Measurements from ENCODE around the gene DUSP19. TPM values are rescaled to one million over a fixed set of nuclear protein-coding genes. Genes with fewer than 3 reads are reported as not detected.

Gene DUSP19
- total and polyA plus RNA-seq, 10 of the 15 experiments (the other 5 are each of a cell fraction or from before 2014, with no cell fraction given) = 0.16 to 1.7 (median 0.57) TPM

DNA sequence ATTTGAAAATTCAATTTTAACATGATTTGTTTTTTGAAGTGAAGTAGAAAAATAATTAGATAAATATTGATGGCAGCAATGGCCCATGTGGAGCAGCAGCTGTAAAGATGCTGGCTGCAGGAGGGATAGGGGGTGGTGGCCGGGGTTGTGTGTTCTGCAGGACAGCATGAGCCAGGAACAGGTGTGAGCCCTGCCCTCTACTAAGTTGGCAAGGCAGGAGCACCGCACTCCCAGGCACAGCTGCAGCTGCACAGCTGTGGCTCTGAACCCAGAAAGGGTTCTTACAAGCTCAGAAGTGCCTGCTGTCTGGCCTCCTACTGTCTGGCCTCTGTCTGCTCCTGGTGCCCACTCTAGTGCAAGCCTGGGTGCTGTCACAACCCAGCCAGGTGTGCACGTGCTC is 10.0 kb upstream of the DUSP19 start (continued):
- TF ChIP-seq, protein P1, sequence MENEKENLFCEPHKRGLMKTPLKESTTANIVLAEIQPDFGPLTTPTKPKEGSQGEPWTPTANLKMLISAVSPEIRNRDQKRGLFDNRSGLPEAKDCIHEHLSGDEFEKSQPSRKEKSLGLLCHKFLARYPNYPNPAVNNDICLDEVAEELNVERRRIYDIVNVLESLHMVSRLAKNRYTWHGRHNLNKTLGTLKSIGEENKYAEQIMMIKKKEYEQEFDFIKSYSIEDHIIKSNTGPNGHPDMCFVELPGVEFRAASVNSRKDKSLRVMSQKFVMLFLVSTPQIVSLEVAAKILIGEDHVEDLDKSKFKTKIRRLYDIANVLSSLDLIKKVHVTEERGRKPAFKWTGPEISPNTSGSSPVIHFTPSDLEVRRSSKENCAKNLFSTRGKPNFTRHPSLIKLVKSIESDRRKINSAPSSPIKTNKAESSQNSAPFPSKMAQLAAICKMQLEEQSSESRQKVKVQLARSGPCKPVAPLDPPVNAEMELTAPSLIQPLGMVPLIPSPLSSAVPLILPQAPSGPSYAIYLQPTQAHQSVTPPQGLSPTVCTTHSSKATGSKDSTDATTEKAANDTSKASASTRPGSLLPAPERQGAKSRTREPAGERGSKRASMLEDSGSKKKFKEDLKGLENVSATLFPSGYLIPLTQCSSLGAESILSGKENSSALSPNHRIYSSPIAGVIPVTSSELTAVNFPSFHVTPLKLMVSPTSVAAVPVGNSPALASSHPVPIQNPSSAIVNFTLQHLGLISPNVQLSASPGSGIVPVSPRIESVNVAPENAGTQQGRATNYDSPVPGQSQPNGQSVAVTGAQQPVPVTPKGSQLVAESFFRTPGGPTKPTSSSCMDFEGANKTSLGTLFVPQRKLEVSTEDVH (IDR thresholded peaks at IDR 0.05; ENCODE audit: low read depth, partially characterized antibody) = no peak
- TF ChIP-seq, protein P2, sequence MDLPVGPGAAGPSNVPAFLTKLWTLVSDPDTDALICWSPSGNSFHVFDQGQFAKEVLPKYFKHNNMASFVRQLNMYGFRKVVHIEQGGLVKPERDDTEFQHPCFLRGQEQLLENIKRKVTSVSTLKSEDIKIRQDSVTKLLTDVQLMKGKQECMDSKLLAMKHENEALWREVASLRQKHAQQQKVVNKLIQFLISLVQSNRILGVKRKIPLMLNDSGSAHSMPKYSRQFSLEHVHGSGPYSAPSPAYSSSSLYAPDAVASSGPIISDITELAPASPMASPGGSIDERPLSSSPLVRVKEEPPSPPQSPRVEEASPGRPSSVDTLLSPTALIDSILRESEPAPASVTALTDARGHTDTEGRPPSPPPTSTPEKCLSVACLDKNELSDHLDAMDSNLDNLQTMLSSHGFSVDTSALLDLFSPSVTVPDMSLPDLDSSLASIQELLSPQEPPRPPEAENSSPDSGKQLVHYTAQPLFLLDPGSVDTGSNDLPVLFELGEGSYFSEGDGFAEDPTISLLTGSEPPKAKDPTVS (IDR thresholded peaks at IDR 0.05; ENCODE audit: low read depth, low read length) = no peak
- no peak for TF ChIP-seq NFYB (IDR thresholded peaks at IDR 0.05; ENCODE audit: insufficient read depth, low read depth, low read length)
- TF ChIP-seq PML (IDR thresholded peaks at IDR 0.05; ENCODE audit: low read length) = no peak

DNA sequence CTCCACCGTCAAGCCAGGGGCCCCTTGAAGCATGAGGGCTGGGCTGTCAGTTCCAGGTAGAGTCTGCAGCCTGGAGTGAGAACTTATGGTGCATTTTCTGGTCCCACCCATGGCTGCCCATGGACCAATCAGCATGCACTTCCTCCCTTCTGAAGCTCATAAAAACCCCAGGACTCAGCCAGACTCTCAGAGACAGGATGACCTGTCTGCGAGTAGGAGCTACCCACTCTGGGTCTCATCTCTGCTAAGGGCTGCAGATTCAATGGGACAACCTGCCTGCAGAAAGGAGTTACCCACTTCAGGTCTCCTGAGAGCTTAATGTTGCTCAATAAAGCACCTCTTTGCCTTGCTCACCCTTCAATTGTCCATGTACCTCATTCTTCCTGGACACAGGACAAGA is 9.4 kb upstream of the DUSP19 start:
- Histone ChIP-seq H3K4me3 (no peak overlapping the region), H3K36me3 (ENCODE audit: control insufficient read depth in 2 of 2, insufficient read depth in 2 of 2, low read length in 1 of 2) (no peaks in the 10 kb centered on the region), H3K9me3 (replicated peaks; ENCODE audit: control insufficient read depth, insufficient read depth, low read length) (no peaks in the 10 kb centered on the region; the same call in 1 of the 3 replicates), H2AFZ (ENCODE audit: control insufficient read depth, low read depth, low read length) (no peak overlapping the region), H3K27ac (ENCODE audit: control insufficient read depth, insufficient read depth) (no peak overlapping the region), H3K4me2 (ENCODE audit: control insufficient read depth, insufficient read depth) (no peak overlapping the region), H3K79me2 (ENCODE audit: control insufficient read depth, insufficient read depth, low read length) (no peaks in the 10 kb centered on the region), H4K20me1 (ENCODE audit: control insufficient read depth, insufficient read depth) (no peaks in the 10 kb centered on the region), H3K4me1 (ENCODE audit: control insufficient read depth, insufficient read depth, low read length) (no peaks in the 10 kb centered on the region), H3K9ac (ENCODE audit: control insufficient read depth, insufficient read depth, low read length) (no peak overlapping the region), H3K27me3 (replicated peaks in 1 of 2; ENCODE audit: control insufficient read depth in 2 of 2, insufficient read depth in 2 of 2, low read length in 1 of 2) (no peaks in the 10 kb centered on the region; a peak in 1 of 4 replicates)
- no peak for FAIRE-seq
- ChIA-PET RAD21 (ENCODE audit: unreplicated experiment) (no interaction called here), CTCF (interaction anchor here (1.7 kb wide), 1 partner anchor 25 kb away, joined by 3 read pairs; no protein-coding TSS in a partner anchor), POLR2A (no interaction called here), SMC1A (ENCODE audit: uncharacterized antibody, unreplicated experiment) (no interaction called here)
- 41% methylated on average over 2 of the region's 2 CpGs for WGBS (ENCODE audit: insufficient coverage, insufficient replicate concordance, low lambda C conversion rate, missing lambda C conversion rate)
- TF ChIP-seq, protein P3, sequence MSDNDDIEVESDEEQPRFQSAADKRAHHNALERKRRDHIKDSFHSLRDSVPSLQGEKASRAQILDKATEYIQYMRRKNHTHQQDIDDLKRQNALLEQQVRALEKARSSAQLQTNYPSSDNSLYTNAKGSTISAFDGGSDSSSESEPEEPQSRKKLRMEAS (IDR thresholded peaks at IDR 0.05; ENCODE audit: low read depth, low read length) = no peak
- TF ChIP-seq POLR2AphosphoS2 (IDR thresholded peaks at IDR 0.05; ENCODE audit: low read depth, low read length) (no peak), ZNF274 (IDR thresholded peaks at IDR 0.05; ENCODE audit: insufficient read depth, insufficient read length) (no peak), SMARCA5 (IDR thresholded peaks at IDR 0.05) (no peak), SIX5 (IDR thresholded peaks at IDR 0.05; ENCODE audit: low read depth, low read length, severe bottlenecking) (no peak)
- intact Hi-C loops (cut with micrococcal nuclease; ENCODE audit: unreplicated experiment) (no loop called here), in situ Hi-C loops (cut with MboI) (no loop called here)
- no peak for ATAC-seq
- no TSS peak for BruUV-seq (replicated peaks)
- DNase-seq (ENCODE audit: low read depth, low spot score) = no peak
